ENCODE measurements around the gene VPS16.

DNA sequence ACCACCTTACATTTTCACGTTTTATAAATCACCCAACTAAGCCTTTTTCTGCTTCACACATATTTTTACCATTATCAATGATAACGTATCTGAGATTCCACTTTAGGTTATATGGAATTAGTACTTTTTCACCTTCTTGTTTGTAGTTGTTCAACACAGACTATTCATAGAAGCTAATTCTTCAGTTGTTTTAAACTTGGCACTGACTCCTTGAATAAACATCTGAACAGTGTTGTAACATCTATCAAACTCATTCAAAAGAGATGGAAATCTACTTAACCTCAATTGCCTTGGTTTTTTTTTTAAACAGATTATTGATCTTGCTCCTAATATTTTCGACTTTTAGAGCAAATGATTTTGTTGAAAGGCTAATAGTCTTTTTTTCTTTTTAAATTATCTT, 67.0 kb downstream of the VPS16 start:
- TF ChIP-seq, protein P1, sequence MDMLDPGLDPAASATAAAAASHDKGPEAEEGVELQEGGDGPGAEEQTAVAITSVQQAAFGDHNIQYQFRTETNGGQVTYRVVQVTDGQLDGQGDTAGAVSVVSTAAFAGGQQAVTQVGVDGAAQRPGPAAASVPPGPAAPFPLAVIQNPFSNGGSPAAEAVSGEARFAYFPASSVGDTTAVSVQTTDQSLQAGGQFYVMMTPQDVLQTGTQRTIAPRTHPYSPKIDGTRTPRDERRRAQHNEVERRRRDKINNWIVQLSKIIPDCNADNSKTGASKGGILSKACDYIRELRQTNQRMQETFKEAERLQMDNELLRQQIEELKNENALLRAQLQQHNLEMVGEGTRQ (IDR thresholded peaks at IDR 0.05; ENCODE audit: low read length), result no peak
- TF ChIP-seq RAD21 (IDR thresholded peaks at IDR 0.05 in 1 of 2, conservative IDR thresholded peaks at IDR 0.05 in 1 of 2; ENCODE audit: low read depth in 2 of 2, low read length in 2 of 2), result no peak
- no peak for TF ChIP-seq ASH2L (IDR thresholded peaks at IDR 0.05; ENCODE audit: low read length)
- no peak for TF ChIP-seq BRCA1 (IDR thresholded peaks at IDR 0.05; ENCODE audit: low read depth, low read length)
- no peak for TF ChIP-seq FOSL1 (IDR thresholded peaks at IDR 0.05; ENCODE audit: insufficient read depth, low read depth, low read length)
- TF ChIP-seq SP1 (IDR thresholded peaks at IDR 0.05; ENCODE audit: low read depth, low read length), result no peak
- TF ChIP-seq CHD2 (IDR thresholded peaks at IDR 0.05; ENCODE audit: low read length), result no peak
- TF ChIP-seq, protein P2, sequence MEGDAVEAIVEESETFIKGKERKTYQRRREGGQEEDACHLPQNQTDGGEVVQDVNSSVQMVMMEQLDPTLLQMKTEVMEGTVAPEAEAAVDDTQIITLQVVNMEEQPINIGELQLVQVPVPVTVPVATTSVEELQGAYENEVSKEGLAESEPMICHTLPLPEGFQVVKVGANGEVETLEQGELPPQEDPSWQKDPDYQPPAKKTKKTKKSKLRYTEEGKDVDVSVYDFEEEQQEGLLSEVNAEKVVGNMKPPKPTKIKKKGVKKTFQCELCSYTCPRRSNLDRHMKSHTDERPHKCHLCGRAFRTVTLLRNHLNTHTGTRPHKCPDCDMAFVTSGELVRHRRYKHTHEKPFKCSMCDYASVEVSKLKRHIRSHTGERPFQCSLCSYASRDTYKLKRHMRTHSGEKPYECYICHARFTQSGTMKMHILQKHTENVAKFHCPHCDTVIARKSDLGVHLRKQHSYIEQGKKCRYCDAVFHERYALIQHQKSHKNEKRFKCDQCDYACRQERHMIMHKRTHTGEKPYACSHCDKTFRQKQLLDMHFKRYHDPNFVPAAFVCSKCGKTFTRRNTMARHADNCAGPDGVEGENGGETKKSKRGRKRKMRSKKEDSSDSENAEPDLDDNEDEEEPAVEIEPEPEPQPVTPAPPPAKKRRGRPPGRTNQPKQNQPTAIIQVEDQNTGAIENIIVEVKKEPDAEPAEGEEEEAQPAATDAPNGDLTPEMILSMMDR (IDR thresholded peaks at IDR 0.05; ENCODE audit: control extremely low read depth in 1 of 3, insufficient read depth in 1 of 3, low read depth in 1 of 3, low read length in 3 of 3), result no peak
- no peak for TF ChIP-seq CREB1 (IDR thresholded peaks at IDR 0.05)
- no peak for TF ChIP-seq TAF1 (IDR thresholded peaks at IDR 0.05; ENCODE audit: low read depth, low read length)
- TF ChIP-seq POLR2A (IDR thresholded peaks at IDR 0.05; ENCODE audit: control extremely low read depth in 1 of 2, low read depth in 2 of 2, low read length in 2 of 2), result no peak
- TF ChIP-seq, protein P3, sequence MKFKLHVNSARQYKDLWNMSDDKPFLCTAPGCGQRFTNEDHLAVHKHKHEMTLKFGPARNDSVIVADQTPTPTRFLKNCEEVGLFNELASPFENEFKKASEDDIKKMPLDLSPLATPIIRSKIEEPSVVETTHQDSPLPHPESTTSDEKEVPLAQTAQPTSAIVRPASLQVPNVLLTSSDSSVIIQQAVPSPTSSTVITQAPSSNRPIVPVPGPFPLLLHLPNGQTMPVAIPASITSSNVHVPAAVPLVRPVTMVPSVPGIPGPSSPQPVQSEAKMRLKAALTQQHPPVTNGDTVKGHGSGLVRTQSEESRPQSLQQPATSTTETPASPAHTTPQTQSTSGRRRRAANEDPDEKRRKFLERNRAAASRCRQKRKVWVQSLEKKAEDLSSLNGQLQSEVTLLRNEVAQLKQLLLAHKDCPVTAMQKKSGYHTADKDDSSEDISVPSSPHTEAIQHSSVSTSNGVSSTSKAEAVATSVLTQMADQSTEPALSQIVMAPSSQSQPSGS (IDR thresholded peaks at IDR 0.05; ENCODE audit: low read length), result no peak
